B cell (primary cell): ENCODE results near the gene FAM81A. TPM values are rescaled to one million over a fixed set of nuclear protein-coding genes. Genes with fewer than 3 reads are reported as not detected.

Experiments used
- ATAC-seq: fragments of 200-7000 bp; cut with Tn5 transposase; one replicate; pipeline ENCODE4 v1.10.0; 2021; ENCODE audit warnings: low read depth, mild to moderate bottlenecking, moderate number of reproducible peaks, moderate library complexity
- CTCF ChIA-PET: fragments of 350-600 bp; sonication (Branson Sonifier 250); formaldehyde crosslinking; loops from one replicate; lab custom pipeline; 2021; ENCODE audit warnings: antibody characterized with exemption, inconsistent platforms; lab: Charles Lee
- POLR2A ChIA-PET: fragments of 350-600 bp; sonication (Branson Sonifier 250); formaldehyde crosslinking; loops from one replicate; lab custom pipeline; 2021; ENCODE audit warnings: antibody characterized with exemption; lab: Charles Lee
- DNase-seq: peaks from one replicate; pipeline ENCODE4 v3.0.0; 2013
- H2AFZ ChIP-seq: 2 replicates; pipeline ENCODE4 v1.6.1; 2012; ENCODE audit warnings: mild to moderate bottlenecking, low read depth, low read length; ENCODE audit not compliant: insufficient read depth, poor library complexity, severe bottlenecking
- H3K27ac ChIP-seq, 2 donors: 1 replicate in 1 of 2; 2 replicates in 1 of 2; pipeline ENCODE4 v1.5.1; 2012 to 2013; ENCODE audit warnings: low read length in 2 of 2, mild to moderate bottlenecking in 2 of 2, moderate library complexity in 1 of 2
- H3K27me3 ChIP-seq, 4 experiments: fragments of 200-600 bp in 1 of 4; sonication (generic) in 1 of 4; replicated peaks in 1 of 4; 1 replicate in 2 of 4; 2 replicates in 2 of 4; pipeline versions ENCODE4 v1.6.1 to v1.7.0; 2013 to 2016; ENCODE audit warnings: low read length in 3 of 4, mild to moderate bottlenecking in 2 of 4, mixed read lengths in 1 of 4, moderate library complexity in 1 of 4; ENCODE audit not compliant: insufficient read depth in 4 of 4, control insufficient read depth in 3 of 4; ENCODE audit errors: control extremely low read depth in 1 of 4
- H3K36me3 ChIP-seq, 2 experiments: replicated peaks in 1 of 2; 1 replicate in 1 of 2; 2 replicates in 1 of 2; pipeline versions ENCODE4 v1.6.1 to v1.7.1; 2013; ENCODE audit warnings: low read length in 1 of 2; ENCODE audit not compliant: insufficient read depth in 2 of 2, control insufficient read depth in 1 of 2; ENCODE audit errors: control extremely low read depth in 1 of 2, extremely low read depth in 1 of 2
- H3K4me1 ChIP-seq, 2 donors: fragments of 200-600 bp in 1 of 2; sonication (generic) in 1 of 2; 1 replicate in 1 of 2; 2 replicates in 1 of 2; pipeline versions ENCODE4 v1.5.1 to v1.6.1; 2013 to 2017; ENCODE audit warnings: low read length in 2 of 2; ENCODE audit not compliant: control insufficient read depth in 2 of 2, insufficient read depth in 2 of 2
- H3K4me2 ChIP-seq: replicated peaks from 2 replicates; pipeline ENCODE3; 2012; ENCODE audit warnings: mild to moderate bottlenecking, low read depth, low read length; ENCODE audit not compliant: poor library complexity, severe bottlenecking
- H3K4me3 ChIP-seq, 5 experiments: fragments of 200-600 bp in 1 of 5; sonication (generic) in 1 of 5; 1 replicate in 3 of 5; 2 replicates in 2 of 5; pipeline versions ENCODE4 v1.5.1 to v1.7.0; 2011 to 2016; ENCODE audit warnings: low read length in 4 of 5, mild to moderate bottlenecking in 4 of 5, low read depth in 2 of 5, control low read depth in 1 of 5, moderate library complexity in 1 of 5; ENCODE audit not compliant: insufficient read depth in 1 of 5; ENCODE audit errors: control extremely low read depth in 1 of 5, extremely low read depth in 1 of 5
- H3K79me2 ChIP-seq: fragments of 200-600 bp; sonication (generic); one replicate; pipeline ENCODE4 v1.6.0; 2016; ENCODE audit warnings: low read length; ENCODE audit not compliant: control insufficient read depth, insufficient read depth
- H3K9ac ChIP-seq: fragments of 200-600 bp; sonication (generic); 2 replicates; pipeline ENCODE4 v1.6.1; 2017; ENCODE audit warnings: mild to moderate bottlenecking, low read length, moderate library complexity
- H3K9me3 ChIP-seq, 3 donors: one replicate each; pipeline versions ENCODE4 v1.6.1 to v1.7.1; 2013; ENCODE audit warnings: low read length in 2 of 3; ENCODE audit not compliant: control insufficient read depth in 2 of 3, insufficient read depth in 1 of 3; ENCODE audit errors: control extremely low read depth in 1 of 3
- H4K20me1 ChIP-seq: 2 replicates; pipeline ENCODE4 v1.6.0; 2012; ENCODE audit warnings: mild to moderate bottlenecking, low read length; ENCODE audit not compliant: insufficient read depth, control insufficient read depth, poor library complexity, severe bottlenecking
- H3K27ac Mint-ChIP-seq: one replicate; pipeline ENCODE4 v1.8.0; 2021; ENCODE audit warnings: mixed read lengths
- H3K27me3 Mint-ChIP-seq: one replicate; pipeline ENCODE4 v1.8.0; 2021; ENCODE audit warnings: mixed read lengths
- H3K4me1 Mint-ChIP-seq: one replicate; pipeline ENCODE4 v1.8.0; 2021; ENCODE audit warnings: mixed read lengths
- H3K4me3 Mint-ChIP-seq: one replicate; pipeline ENCODE4 v1.8.0; 2021; ENCODE audit warnings: mixed read lengths
- H3K9me3 Mint-ChIP-seq: one replicate; pipeline ENCODE4 v1.8.0; 2022; ENCODE audit warnings: mixed read lengths; ENCODE audit not compliant: insufficient read depth
- EZH2 ChIP-seq: IDR thresholded peaks from 2 replicates; pipeline ENCODE4 v1.6.1; 2012; ENCODE audit warnings: borderline replicate concordance, low read depth, mild to moderate bottlenecking, moderate library complexity, low read length; ENCODE audit not compliant: insufficient read depth, poor library complexity, severe bottlenecking
- WGBS: methylation state at CpG from one replicate; pipeline ENCODE4 v1.1.5; 2013; ENCODE audit warnings: missing lambda C conversion rate; ENCODE audit not compliant: insufficient coverage; 5-methylcytosine and 5-hydroxymethylcytosine counted together
- intact Hi-C: fragments of 100-400 bp; cut with micrococcal nuclease; formaldehyde crosslinking; loops from one replicate; pipeline ENCODE4 v1.10.0; 2022
- polyA plus RNA-seq: library from polyadenylated mRNA; depleted of rRNA; stranded (reverse); fragments of >200 nt; gene quantifications from 2 replicates; pipeline ENCODE4 v1.2.3, GENCODE V29; 2012
- total RNA-seq, 2 donors: library from RNA; stranded (reverse); fragments of 120-200 nt in 1 of 2; gene quantifications; 1 replicate in 1 of 2; 2 replicates in 1 of 2; pipeline versions ENCODE4 v1.2.3 to v1.2.4, GENCODE V29; 2013 to 2022
- TF ChIP-seq, protein P1 (sequence below): fragments of 200-600 bp; IDR thresholded peaks from one replicate; pipeline ENCODE4 v1.8.0; 2022; ENCODE audit warnings: antibody characterized with exemption, mild to moderate bottlenecking

The FAM81A gene
- total and polyA plus RNA-seq, 2 donors (not counting 1 experiment from before 2014, with no cell fraction given), result 2.0 to 3.9 TPM

DNA sequence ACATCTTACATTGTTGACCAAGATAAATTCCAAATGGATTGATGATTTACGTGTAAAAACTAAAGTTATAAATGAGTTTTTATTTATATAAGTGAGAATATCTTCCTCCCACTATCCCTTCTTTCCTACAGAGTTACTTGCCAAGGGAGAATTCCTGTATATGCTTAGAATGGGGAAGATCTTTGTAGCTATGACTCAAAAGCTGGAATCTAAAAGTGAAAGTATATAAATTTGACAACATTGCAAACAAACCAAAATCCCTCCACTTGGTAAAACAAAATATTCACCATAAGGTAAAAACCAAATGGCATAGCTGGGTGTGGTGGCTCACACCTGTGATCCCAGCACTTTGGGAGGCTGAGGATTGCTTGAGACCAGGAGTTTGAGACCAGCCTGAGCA is 120.9 kb downstream of the FAM81A start:
- Histone ChIP-seq H3K4me3 (no peak overlapping the region), H4K20me1 (no peaks in the 10 kb centered on the region), H3K9me3 (no peaks in the 10 kb centered on the region), H3K36me3 (no peaks in the 10 kb centered on the region), H2AFZ (no peak overlapping the region), H3K9ac (no peak overlapping the region), H3K4me2 (no peak overlapping the region), H3K79me2 (no peaks in the 10 kb centered on the region), H3K27me3 (no peaks in the 10 kb centered on the region), H3K4me1 (no peaks in the 10 kb centered on the region), H3K27ac (no peak overlapping the region)
- H3K4me3 Mint-ChIP-seq, result no peak overlapping the region
- no peak overlapping the region for H3K27ac Mint-ChIP-seq
- TF ChIP-seq, protein P1, sequence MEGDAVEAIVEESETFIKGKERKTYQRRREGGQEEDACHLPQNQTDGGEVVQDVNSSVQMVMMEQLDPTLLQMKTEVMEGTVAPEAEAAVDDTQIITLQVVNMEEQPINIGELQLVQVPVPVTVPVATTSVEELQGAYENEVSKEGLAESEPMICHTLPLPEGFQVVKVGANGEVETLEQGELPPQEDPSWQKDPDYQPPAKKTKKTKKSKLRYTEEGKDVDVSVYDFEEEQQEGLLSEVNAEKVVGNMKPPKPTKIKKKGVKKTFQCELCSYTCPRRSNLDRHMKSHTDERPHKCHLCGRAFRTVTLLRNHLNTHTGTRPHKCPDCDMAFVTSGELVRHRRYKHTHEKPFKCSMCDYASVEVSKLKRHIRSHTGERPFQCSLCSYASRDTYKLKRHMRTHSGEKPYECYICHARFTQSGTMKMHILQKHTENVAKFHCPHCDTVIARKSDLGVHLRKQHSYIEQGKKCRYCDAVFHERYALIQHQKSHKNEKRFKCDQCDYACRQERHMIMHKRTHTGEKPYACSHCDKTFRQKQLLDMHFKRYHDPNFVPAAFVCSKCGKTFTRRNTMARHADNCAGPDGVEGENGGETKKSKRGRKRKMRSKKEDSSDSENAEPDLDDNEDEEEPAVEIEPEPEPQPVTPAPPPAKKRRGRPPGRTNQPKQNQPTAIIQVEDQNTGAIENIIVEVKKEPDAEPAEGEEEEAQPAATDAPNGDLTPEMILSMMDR, result no peak
- TF ChIP-seq EZH2, result no peak
- DNase-seq (no peak), ATAC-seq (no peak)
- H3K4me1 Mint-ChIP-seq, result no peaks in the 10 kb centered on the region
- H3K9me3 Mint-ChIP-seq, result no peaks in the 10 kb centered on the region
- no CpG with 5 or more reads among the region's 1 CpG for WGBS
- CTCF ChIA-PET, result interaction anchor here (2.2 kb wide), 1 partner anchor 26 kb away, joined by 12 read pairs; no protein-coding TSS in a partner anchor
- POLR2A ChIA-PET, result no interaction called here
- no peaks in the 10 kb centered on the region for H3K27me3 Mint-ChIP-seq
- intact Hi-C loops, result no loop called here

DNA sequence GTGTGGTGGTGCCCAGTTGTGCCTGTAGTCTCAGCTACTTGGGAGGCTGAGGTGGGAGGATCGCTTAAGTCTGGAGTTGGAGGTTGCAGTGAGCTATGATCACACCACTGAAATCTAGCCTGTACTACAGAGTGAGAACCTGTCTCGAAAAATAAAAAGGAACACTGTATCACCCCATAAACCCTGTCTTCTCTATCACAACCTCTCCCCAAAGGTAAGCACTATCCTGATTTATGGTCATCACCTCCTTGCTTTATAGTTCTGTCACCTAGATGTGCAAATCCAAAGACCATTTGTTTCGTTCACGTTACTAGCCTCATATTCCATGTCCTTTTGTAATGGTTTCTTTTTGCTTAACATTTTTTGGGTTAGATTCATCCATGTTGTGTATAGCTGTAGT is 123.6 kb downstream of the FAM81A start:
- no peak overlapping the region for H3K27ac Mint-ChIP-seq

More for the DNA sequence above, 123.6 kb downstream of the FAM81A start:
- CTCF ChIA-PET, result interaction anchor here (1.0 kb wide), 1 partner anchor 28 kb away, joined by 6 read pairs; no protein-coding TSS in a partner anchor
- Mint-ChIP-seq H3K4me3 (no peak overlapping the region), H3K4me1 (no peaks in the 10 kb centered on the region), H3K9me3 (no peaks in the 10 kb centered on the region), H3K27me3 (no peaks in the 10 kb centered on the region)
- TF ChIP-seq, protein P1, result no peak
- no peak for TF ChIP-seq EZH2
- Histone ChIP-seq H3K79me2 (no peaks in the 10 kb centered on the region), H4K20me1 (no peaks in the 10 kb centered on the region), H3K27ac (no peak overlapping the region), H3K9me3 (no peaks in the 10 kb centered on the region), H3K27me3 (no peaks in the 10 kb centered on the region), H3K4me2 (no peak overlapping the region), H2AFZ (no peak overlapping the region), H3K4me1 (no peaks in the 10 kb centered on the region), H3K9ac (no peak overlapping the region), H3K36me3 (no peaks in the 10 kb centered on the region), H3K4me3 (no peak overlapping the region)
- ATAC-seq (no peak), DNase-seq (no peak)
- 89% methylated on average over 1 of the region's 4 CpGs for WGBS
- intact Hi-C loops, result no loop called here
- POLR2A ChIA-PET, result no interaction called here
